ENCODE results near the gene FHOD3. TPM values are rescaled to one million over a fixed set of nuclear protein-coding genes. Genes with fewer than 3 reads are reported as not detected.

Gene FHOD3
- total RNA-seq, 2 experiments from 2014 or later = not detected

- ChIA-PET CTCF (no interaction called here), POLR2A (no interaction called here)
- Mint-ChIP-seq H3K27me3 (peaks cover 11% of the 10 kb centered on the region), H3K36me3 (ENCODE audit: low read depth) (no peaks in the 10 kb centered on the region), H3K4me1 (ENCODE audit: low read depth) (no peaks in the 10 kb centered on the region), H3K27ac (no peak overlapping the region), H3K9me3 (no peaks in the 10 kb centered on the region), H3K4me3 (no peak overlapping the region)
- intact Hi-C loops (cut with micrococcal nuclease) = no loop called here
- no peak for TF ChIP-seq CTCF (IDR thresholded peaks at IDR 0.05)
- ATAC-seq (no peak), DNase-seq (no peak)
Observed at GRCh38 chr18:36358141-36358540, 60.6 kb downstream of the FHOD3 start.

GRCh38 chr18:36360256-36360909 is 62.9 kb downstream of the FHOD3 start:
- POLR2A ChIA-PET = no interaction called here
- Mint-ChIP-seq H3K27me3 (peaks cover 11% of the 10 kb centered on the region), H3K27ac (no peak overlapping the region), H3K4me1 (ENCODE audit: low read depth) (no peaks in the 10 kb centered on the region), H3K4me3 (no peak overlapping the region), H3K36me3 (ENCODE audit: low read depth) (no peaks in the 10 kb centered on the region), H3K9me3 (no peaks in the 10 kb centered on the region)
- ATAC-seq (no peak), DNase-seq (no peak)
- intact Hi-C loops (cut with micrococcal nuclease) = no loop called here
- TF ChIP-seq CTCF (IDR thresholded peaks at IDR 0.05) = no peak
- CTCF ChIA-PET = no interaction called here

GRCh38 chr18:36364911-36365624 is 67.6 kb downstream of the FHOD3 start:
- H3K4me1 Mint-ChIP-seq (ENCODE audit: low read depth) = no peaks in the 10 kb centered on the region
- POLR2A ChIA-PET = interaction anchor here (0.6 kb wide), 1 partner anchor 12 kb away, joined by 4 read pairs; no protein-coding TSS in a partner anchor
- H3K27me3 Mint-ChIP-seq = peaks cover 6% of the 10 kb centered on the region
- H3K36me3 Mint-ChIP-seq (ENCODE audit: low read depth) = no peaks in the 10 kb centered on the region
- no peak overlapping the region for H3K27ac Mint-ChIP-seq
- DNase-seq (no peak), ATAC-seq (no peak)
- TF ChIP-seq CTCF (IDR thresholded peaks at IDR 0.05) = no peak
- intact Hi-C loops (cut with micrococcal nuclease) = no loop called here
- H3K4me3 Mint-ChIP-seq = no peak overlapping the region
- no peaks in the 10 kb centered on the region for H3K9me3 Mint-ChIP-seq
- CTCF ChIA-PET = no interaction called here

GRCh38 chr18:36365836-36366775 is 68.6 kb downstream of the FHOD3 start:
- ATAC-seq (no peak), DNase-seq (no peak)
- TF ChIP-seq CTCF (IDR thresholded peaks at IDR 0.05) = no peak
- Mint-ChIP-seq H3K27ac (no peak overlapping the region), H3K4me1 (ENCODE audit: low read depth) (no peaks in the 10 kb centered on the region), H3K4me3 (no peak overlapping the region), H3K9me3 (no peaks in the 10 kb centered on the region), H3K36me3 (ENCODE audit: low read depth) (no peaks in the 10 kb centered on the region), H3K27me3 (peaks cover 3% of the 10 kb centered on the region)
- CTCF ChIA-PET = no interaction called here
- intact Hi-C loops (cut with micrococcal nuclease) = no loop called here
- POLR2A ChIA-PET = no interaction called here
